HepG2 (cell line): ENCODE results near the gene ICE2.

Experiments
- CTCF ChIP-seq: sonication (generic); formaldehyde crosslinking; IDR thresholded peaks from 2 replicates; pipeline ENCODE4 v1.5.0; 2020; ENCODE audit warnings: mild to moderate bottlenecking, missing genetic modification reagents, moderate library complexity
- JUND ChIP-seq: sonication (generic); formaldehyde crosslinking; IDR thresholded peaks from 2 replicates; pipeline ENCODE4 v1.8.0; 2022; ENCODE audit warnings: mild to moderate bottlenecking, missing genetic modification reagents
- MAX ChIP-seq: IDR thresholded peaks from 2 replicates; pipeline ENCODE4 v1.6.1; 2012; ENCODE audit warnings: inconsistent platforms
- POLR2AphosphoS5 ChIP-seq: IDR thresholded peaks from 2 replicates; pipeline ENCODE4 v1.6.1; 2012; ENCODE audit warnings: low read depth, low read length
- SP2 ChIP-seq: sonication (generic); formaldehyde crosslinking; IDR thresholded peaks from 2 replicates; pipeline ENCODE4 v1.5.1; 2020; ENCODE audit warnings: mild to moderate bottlenecking, missing genetic modification reagents
- TAF1 ChIP-seq: sonication (generic); formaldehyde crosslinking; IDR thresholded peaks from 2 replicates; pipeline ENCODE4 v1.4.0; 2020; ENCODE audit warnings: missing genetic modification reagents
- ZSCAN22 ChIP-seq: sonication (generic); formaldehyde crosslinking; IDR thresholded peaks from 2 replicates; pipeline ENCODE4 v1.4.0; 2020; ENCODE audit warnings: mild to moderate bottlenecking, missing genetic modification reagents
- ZXDC ChIP-seq: sonication (generic); formaldehyde crosslinking; IDR thresholded peaks from 2 replicates; pipeline ENCODE4 v1.5.0; 2020; ENCODE audit warnings: mild to moderate bottlenecking, missing genetic modification reagents

GRCh38 chr15:60373327-60373726 lies 105.6 kb downstream of the ICE2 start:
- TF ChIP-seq JUND (CRISPR knock-in tag) (no peak), POLR2AphosphoS5 (no peak), ZXDC (CRISPR knock-in tag) (no peak), SP2 (CRISPR knock-in tag) (no peak), ZSCAN22 (CRISPR knock-in tag) (no peak), CTCF (CRISPR knock-in tag) (no peak), MAX (no peak), TAF1 (CRISPR knock-in tag) (no peak)
